HG03521 (cell line): ENCODE measurements around the gene TIE1.
A peak's percentile ranks its signal among the peaks of the same experiment; 100 is the strongest.

Experiments
- ATAC-seq: cut with Tn5 transposase; IDR thresholded peaks from one replicate; pipeline ENCODE4 v1.9.1; 2021; ENCODE audit warnings: mild to moderate bottlenecking, moderate library complexity; ENCODE audit not compliant: unreplicated experiment

TIE1 gene

GRCh38 chr1:43334453-43335205, 33.8 kb downstream of the TIE1 start:
- ATAC-seq, result no peak

GRCh38 chr1:43337588-43337987, 36.8 kb downstream of the TIE1 start, which contains the start of gene MPL:
Gene MPL (plus strand): TSS chr1:43337818. CDS start chr1:43337849, 31 bp downstream.
- no peak for ATAC-seq

- no peak for ATAC-seq
These were observed 37.2 kb downstream of the TIE1 start for GRCh38 chr1:43338001-43338400.

- ATAC-seq, result no peak
These were observed 38.9 kb downstream of the TIE1 start for GRCh38 chr1:43339584-43340232.

GRCh38 chr1:43340559-43340958, 39.8 kb downstream of the TIE1 start:
- ATAC-seq, result no peak

- ATAC-seq, result no peak
These were observed 43.6 kb downstream of the TIE1 start for GRCh38 chr1:43344267-43344850.

GRCh38 chr1:43345120-43345519, 44.3 kb downstream of the TIE1 start:
- ATAC-seq, result no peak

GRCh38 chr1:43346636-43347035, 45.9 kb downstream of the TIE1 start:
- no peak for ATAC-seq

GRCh38 chr1:43348343-43348808, 47.6 kb downstream of the TIE1 start:
- ATAC-seq, result no peak

GRCh38 chr1:43348809-43349593, 48.2 kb downstream of the TIE1 start:
- peak; percentile 63 for ATAC-seq

- no peak for ATAC-seq
These were observed 49.0 kb downstream of the TIE1 start for GRCh38 chr1:43349594-43350306.

GRCh38 chr1:43350976-43351375, 50.2 kb downstream of the TIE1 start:
- no peak for ATAC-seq

- ATAC-seq, result no peak
These were observed 50.9 kb downstream of the TIE1 start for GRCh38 chr1:43351421-43352350.

GRCh38 chr1:43352351-43352705, 51.5 kb downstream of the TIE1 start:
- ATAC-seq, result no peak

- no peak for ATAC-seq
These were observed 52.1 kb downstream of the TIE1 start for GRCh38 chr1:43352881-43353280.

GRCh38 chr1:43354471-43354870, 53.7 kb downstream of the TIE1 start:
- no peak for ATAC-seq

- ATAC-seq, result no peak
These were observed 54.2 kb downstream of the TIE1 start for GRCh38 chr1:43354936-43355335.

GRCh38 chr1:43357251-43357650, 56.5 kb downstream of the TIE1 start:
- ATAC-seq, result no peak

GRCh38 chr1:43358121-43358745, 57.5 kb downstream of the TIE1 start:
- ATAC-seq, result no peak
